GM19324 (cell line): ENCODE results near the gene LHPP.

ENCODE experiments used
- ATAC-seq: cut with Tn5 transposase; IDR thresholded peaks from one replicate; pipeline ENCODE4 v1.9.1; 2021; ENCODE audit warnings: mild to moderate bottlenecking, moderate library complexity; ENCODE audit not compliant: unreplicated experiment, low FRiP score

The LHPP gene

DNA sequence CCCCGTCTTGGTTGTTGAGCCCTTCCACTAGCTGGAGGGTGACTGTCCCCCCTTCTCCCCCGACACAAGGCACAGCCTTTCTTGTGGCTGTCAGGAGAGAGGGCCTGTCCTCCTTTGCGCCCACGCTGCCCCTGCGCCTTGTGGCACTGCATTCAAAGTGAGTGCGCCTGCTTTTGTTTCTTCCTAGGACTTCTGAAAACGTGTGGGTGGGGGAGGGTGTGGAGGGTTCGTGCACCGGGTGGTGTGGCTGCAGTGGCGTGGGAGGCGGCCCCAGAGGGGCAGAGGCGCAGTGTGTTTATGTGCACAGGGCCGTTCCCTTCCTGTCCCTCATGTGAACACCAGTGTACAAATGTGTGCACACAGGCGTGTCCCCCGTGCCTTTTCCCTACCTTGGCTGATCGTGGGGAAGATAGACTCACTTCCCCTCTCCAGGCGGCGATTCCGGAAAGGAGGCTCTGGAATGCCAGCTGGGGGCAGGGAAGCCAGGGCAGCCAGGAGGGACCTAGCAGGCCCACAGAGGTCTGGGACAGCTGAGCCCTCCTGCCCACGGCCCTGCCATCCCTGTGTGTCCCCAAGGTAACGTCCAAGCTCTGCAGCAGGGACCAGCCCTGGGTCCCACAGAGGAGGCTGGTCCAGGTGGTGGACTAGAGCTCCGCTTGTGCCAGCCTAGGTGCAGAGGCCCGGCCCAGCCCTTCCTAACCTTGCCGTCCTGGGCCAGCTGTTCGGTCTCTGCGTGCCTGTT lies 88.8 kb downstream of the LHPP start:
- ATAC-seq, result no peak

- ATAC-seq, result no peak
Observed at GRCh38 chr10:124551097-124551496, 89.5 kb downstream of the LHPP start.

GRCh38 chr10:124551755-124552154 lies 90.1 kb downstream of the LHPP start:
- ATAC-seq, result no peak

- no peak for ATAC-seq
Observed at GRCh38 chr10:124552691-124553276, 91.2 kb downstream of the LHPP start.

DNA sequence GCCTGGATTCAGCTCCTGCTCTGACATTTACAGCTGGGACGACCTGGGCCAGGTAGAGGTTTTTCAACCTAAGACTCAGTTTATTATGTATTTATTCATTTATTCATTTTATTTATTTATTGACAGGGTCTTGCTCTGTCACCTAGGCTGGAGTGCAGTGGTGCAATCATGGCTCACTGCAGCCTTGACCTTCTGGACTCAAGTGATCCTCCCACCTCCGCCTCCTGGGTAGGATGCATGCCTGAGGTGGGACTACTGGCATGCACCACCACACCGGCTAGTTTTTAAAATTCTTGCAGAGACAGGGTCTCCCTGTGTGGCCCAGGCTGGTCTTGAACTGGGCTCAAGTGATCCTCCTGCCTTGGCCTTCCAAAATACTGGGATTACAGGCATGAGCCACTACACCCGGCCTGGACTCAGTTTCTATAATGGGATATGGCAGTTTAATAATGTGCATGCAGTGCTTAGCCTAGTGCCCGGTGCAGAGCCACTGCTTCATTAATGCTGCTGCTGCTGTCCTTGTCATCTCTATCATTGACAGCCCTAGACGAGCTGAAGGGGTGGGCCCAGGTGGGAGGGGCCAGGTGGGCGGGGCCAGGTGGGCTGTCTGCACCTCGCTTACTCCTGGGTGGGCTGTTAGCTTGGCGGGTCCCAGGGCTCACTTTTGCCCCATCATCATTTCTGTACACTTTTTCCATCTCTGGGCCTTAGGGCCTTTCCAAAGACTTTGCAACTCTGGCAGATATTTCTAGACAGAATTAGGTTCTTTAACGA lies 92.6 kb downstream of the LHPP start:
- no peak for ATAC-seq

DNA sequence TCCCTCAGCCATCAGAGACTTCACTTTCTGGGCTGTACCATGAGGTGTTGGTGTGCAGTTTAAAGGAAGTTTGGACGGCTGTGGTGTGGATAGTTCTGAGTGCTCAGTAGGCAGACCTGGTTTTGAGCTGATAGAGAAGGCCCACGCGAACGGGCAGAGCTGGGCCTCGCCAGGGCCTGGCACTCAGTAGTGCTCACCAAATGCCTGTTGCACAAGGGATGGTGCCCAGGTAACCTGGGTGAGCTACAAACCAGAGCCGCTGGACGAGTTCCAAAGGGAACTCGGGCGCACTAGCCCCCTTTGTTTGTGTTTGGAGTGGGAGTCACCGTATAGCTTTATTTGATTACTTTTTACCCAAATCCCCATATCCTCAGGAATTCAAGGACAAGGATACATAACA lies 95.5 kb downstream of the LHPP start:
- no peak for ATAC-seq

DNA sequence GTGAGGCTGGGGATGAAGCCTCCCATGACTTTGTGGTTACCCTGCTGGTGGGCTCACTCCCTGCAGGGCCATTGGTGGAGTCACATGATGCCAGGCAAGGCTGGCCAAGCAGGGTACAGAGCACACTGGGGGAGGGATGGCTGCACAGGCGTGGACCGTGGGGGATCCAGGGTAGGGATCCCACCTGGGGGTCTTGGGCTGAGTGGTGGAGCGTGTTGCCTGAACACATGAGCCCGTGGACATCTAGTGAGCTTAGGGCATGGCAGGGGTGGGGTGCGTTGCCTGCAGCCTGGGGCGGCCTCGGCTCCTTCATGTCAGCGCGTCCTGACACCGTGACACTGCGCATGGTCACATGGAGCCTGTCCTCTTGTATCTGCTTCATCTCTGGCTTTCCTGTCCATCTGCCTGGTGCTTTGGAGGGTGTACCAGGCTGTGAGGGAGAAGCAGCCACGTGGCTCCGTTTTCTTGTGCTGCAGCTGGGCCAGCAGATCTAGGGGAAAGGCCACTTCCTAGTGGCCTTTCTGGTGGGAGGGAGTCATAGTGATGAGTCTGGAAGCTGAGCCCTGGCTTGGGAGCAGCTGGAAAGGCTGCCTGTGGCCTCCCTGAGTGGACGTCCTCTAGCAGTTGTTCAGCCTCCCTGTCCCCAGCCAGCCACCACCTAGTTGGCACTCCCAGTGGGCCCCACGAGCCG lies 96.2 kb downstream of the LHPP start:
- no peak for ATAC-seq

GRCh38 chr10:124558339-124559321 lies 97.0 kb downstream of the LHPP start:
- no peak for ATAC-seq

- no peak for ATAC-seq
Observed at GRCh38 chr10:124559372-124560132, 97.9 kb downstream of the LHPP start.

DNA sequence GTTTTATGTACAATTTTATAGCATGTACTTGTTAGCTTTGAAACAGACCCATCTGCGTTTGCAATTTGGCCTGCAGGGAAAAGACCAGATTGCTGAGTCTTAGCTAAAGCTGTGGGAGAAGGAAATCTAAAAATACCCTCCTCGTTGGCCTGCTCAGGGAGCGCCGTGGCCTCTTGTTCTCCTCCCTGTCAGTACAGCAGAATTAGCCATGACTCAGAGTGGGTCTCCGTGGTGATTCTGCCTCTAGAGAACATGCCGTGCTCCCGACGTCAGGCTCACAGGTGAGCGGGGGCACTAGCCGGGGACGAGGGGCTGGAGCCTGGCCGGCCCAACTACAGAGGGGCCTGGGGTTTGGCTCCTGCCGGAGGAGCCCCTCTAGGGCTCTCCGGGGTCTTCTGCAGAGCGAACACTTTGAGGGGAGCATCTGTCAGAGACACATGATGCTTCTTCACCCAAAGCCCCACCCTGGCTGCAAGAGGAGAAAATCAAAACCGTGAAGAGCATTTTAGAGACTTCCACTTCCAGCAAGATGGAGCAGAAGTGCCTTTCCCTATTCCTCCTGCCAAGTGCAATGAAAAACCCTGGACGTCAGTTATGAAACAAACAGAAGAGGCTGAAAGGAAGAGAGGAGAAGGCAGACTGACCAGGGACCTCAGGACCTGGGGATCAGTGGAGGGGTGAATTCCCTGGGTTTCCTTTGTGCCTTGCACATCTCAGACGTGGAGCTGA lies 98.9 kb downstream of the LHPP start:
- no peak for ATAC-seq

DNA sequence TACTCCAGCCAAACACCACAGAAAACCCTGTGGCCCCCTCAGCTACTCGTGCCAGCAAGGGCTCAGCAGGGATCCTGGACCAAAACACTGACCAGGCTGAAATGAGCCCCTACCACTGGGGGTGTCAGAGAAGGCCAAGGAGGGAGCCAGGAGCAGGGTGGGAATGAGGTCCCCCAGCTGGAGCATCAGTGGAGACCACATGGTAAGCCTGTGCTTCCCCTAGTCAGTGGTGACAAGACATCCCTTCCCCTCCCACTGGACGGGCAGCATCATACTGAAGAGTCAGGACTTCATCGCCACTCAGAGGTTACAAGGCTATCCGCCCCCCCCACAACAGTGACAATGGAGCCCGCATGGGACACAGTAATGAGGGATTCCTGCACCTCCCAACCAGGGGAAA lies 99.6 kb downstream of the LHPP start:
- no peak for ATAC-seq

- no peak for ATAC-seq
Observed at GRCh38 chr10:124562425-124563060, 100.9 kb downstream of the LHPP start.

DNA sequence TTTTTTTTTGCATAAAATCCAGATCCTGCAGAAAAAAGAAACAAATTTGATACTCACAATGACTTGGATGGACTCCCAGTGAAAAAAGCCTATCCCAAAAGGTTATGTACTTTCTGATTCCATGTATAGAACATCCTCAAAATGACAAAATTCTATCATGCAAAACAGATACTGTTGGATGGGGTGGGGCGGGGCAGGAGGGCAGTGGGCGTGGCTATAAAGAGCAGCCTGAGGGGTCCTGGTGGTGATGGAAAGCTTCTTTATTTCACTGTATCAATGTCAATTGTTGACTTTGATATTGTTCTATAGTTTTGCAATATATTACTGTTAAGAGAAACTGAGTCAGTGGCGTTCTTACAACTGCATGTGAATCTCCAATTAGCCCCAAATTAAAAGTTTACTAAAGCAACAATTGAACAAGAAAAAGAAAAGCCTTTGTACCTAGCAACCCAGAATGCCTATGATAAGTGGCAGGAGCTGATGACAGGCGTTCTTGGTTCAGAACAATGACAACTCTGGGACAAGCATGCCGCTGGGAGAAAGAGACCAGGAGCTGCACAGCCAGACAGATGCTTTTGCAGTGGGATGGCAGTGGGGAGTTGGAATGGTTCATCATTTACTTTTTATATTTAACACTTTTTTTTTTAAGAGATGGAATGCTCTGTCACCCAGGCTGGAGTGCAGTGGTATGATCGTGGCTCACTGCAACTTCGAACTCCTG lies 101.9 kb downstream of the LHPP start:
- no peak for ATAC-seq

GRCh38 chr10:124564881-124565280 lies 103.3 kb downstream of the LHPP start:
- ATAC-seq, result no peak

GRCh38 chr10:124565565-124566221 lies 104.1 kb downstream of the LHPP start:
- no peak for ATAC-seq

- ATAC-seq, result no peak
Observed at GRCh38 chr10:124566222-124566888, 104.7 kb downstream of the LHPP start.
